Hematopoietic multipotent progenitor cell (in vitro differentiated cells): ENCODE data around the gene GINS1. TPM values are rescaled to one million over a fixed set of nuclear protein-coding genes. Genes with fewer than 3 reads are reported as not detected.

Source experiments
- DNase-seq, 3 donors: peaks; one replicate each; pipeline ENCODE4 v3.0.0-alpha.2; 2011 to 2015; ENCODE audit warnings: low read depth in 2 of 3, low spot score in 2 of 3
- total RNA-seq: library from RNA; depleted of rRNA; stranded (reverse); fragments of >200 nt; gene quantifications from one replicate; pipeline ENCODE4 v1.2.3, GENCODE V29; 2012

GINS1 gene
- total RNA-seq, 1 donor, result 3.2 TPM

DNA sequence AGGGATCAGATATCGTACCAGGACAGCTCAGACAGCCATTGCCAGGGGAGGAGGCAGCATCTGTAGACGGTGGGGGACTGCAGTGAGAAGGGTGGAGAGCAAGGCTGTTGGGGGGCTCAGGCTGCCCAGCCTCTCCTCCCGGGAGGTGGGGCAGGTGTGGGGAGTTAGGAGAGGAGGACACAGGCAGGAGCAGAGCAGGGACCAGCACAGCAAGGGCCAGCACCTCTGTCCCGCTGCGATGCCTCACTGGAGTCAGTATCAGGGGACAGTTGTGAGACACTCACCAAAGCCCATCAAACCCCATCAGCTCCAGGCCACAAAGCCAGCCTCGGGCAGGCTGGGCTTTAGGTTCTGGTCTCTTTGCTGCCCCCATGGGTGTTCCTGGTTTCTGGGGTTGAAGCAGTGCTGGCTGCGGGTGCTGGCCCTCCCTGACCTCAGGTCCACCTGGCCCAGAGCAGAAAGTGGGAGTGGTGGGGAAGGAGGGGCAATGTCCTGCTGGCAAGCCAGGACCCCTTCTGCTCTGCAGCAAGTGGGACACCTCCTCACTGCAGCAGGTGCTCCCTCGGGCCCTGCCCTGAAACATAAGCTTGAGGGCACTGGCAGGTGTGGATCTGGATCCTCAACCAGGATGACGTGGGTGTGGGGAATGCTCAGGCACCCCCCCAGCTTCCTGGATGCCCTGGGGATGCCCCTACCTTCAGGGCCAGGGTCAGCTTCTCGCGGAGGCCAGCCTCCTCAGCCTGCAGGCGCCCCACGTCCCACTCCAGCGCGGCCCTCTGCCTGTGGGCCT, 83.4 kb downstream of the GINS1 start:
- DNase-seq, result no peak

DNA sequence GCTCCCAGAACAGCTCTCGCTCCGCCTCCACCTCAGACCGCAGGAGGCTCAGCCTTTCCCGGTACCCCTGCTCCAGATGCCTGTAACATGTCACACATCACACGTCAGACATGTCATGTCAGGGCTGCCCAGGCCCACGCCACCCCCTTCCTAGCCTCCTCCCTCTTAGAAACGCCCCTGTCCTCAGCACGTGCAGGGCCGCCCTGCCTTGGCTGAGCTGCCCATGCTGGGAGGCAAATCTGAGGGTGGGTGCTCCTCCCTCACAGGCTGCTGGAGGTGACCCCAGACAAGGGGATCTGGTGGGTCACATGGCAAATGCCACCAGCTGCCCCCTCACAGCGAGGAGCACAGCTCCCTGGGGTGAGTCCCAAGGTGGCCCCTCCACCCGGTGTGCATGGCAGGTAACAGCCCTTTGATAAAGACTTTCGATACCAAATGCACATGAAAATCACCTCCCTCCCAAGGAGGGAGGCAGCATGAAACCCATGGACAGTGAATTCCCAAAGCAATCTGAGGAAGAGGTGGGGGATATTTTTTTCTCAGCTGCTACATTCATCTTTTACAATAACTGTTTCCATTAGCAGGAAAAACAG, 84.1 kb downstream of the GINS1 start:
- no peak for DNase-seq

DNA sequence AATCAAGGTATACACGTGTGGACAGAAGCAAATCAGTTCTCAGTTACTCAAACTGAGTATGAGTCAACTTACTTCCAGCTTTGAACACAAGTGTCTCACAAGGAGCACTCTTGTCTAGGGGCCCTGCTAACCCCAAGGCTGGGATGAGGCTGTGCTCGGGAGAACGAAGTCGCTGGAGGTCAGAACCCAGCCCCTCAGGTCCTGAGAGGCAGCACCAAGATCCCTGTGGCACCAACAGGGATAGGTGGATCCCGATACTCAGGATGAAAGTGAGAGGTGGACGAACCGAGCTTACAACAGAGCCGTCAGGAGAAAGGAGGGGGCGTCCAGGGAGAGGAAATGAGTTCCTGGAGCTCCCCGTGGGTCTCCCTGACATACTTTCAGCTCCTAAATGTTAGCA, 85.7 kb downstream of the GINS1 start:
- DNase-seq, result no peak

DNA sequence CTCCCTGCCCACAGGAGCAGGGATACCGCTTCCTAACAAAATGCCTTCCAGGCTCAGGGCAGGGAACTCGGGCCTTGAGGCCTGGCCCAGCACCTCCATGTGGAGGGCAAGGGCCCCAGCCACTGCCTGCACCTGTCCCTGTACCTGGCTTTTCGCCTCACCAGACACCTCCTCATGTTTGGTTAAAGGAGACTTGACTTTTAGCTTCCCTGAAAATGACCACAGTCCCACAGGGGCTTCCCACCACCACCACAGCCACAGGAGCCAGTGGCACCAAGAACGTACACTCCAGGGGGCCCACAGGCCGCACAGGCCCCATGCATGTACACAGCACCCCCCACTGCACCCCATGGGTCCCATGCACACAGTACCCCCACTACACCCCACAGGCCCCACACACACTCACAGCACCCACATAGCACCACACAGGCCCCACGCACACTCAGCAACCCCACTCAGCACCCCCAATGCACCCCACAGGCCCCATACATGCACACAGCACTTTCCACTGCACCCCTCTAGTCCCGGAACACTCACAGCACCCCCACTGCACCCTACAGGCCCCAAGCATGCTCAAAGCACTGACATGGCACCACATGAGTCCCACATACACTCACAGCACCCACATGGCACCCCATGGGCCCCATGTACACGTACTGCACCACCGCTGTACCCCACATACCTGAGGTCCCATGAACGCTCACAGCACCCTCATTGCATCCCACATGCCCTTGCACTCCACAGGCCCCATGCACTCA, 86.5 kb downstream of the GINS1 start:
- no peak for DNase-seq

DNA sequence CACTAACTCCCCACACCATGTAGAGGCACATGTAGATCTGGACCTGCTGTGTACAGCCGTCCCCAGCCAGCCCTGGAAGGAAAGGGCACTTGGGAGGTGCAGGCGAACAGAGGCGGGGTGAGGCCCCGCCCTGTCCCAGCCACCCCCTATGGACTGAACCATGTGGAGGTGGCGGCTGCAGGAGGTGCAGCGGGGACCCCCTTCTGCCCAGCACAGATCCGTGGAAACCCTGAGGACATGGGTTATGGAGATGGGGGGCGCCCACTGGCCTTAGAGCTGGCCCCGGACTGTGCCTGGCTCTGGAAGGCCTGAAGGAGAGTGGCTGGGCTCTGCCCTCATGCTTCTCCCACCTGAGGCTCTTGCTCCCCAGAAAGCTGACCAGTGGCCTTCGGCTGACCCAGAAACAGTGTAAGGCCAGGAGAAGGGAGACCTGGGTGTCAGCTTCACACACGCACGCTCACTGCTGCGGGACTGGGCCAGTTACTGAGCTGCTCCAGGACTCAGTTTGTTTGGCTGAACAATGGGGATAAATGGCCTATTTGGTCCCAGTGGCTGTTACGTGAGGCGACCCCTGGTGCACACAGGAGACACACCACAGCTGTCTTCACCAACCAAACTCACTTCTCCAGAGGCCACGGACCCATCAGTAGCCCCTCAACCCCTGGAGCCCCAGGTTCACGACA, 87.2 kb downstream of the GINS1 start:
- no peak for DNase-seq

DNA sequence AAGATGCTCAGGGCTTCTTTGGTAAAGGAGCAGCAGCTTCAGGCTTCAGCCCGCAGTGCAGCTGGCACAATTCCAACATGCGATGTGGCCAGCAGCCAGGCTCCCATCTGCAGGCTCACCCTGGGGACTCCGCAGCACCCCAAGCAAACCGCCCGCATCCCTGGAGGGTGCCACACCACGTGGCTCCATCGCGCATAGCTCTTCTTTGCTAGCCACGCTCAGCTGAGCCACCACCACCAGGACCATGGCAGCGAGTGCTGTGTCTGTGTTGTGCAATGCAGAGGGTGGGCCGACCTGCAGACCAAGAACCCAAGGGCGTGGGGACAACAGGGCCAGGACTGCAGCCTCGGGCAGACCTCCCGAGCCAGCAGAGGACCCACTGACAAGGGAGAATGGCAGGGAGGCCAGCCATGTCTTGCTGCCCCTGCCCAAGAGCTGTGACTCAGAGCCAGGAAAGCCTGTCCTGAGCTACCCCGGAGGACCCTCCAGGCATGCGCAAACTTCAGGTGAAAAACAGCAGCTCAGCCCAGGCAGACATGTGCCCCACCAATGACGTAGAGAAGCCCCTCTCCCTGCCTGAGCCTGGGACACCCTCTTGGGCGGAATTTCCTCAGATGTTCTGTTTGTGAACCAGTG, 87.8 kb downstream of the GINS1 start:
- DNase-seq, result no peak

DNA sequence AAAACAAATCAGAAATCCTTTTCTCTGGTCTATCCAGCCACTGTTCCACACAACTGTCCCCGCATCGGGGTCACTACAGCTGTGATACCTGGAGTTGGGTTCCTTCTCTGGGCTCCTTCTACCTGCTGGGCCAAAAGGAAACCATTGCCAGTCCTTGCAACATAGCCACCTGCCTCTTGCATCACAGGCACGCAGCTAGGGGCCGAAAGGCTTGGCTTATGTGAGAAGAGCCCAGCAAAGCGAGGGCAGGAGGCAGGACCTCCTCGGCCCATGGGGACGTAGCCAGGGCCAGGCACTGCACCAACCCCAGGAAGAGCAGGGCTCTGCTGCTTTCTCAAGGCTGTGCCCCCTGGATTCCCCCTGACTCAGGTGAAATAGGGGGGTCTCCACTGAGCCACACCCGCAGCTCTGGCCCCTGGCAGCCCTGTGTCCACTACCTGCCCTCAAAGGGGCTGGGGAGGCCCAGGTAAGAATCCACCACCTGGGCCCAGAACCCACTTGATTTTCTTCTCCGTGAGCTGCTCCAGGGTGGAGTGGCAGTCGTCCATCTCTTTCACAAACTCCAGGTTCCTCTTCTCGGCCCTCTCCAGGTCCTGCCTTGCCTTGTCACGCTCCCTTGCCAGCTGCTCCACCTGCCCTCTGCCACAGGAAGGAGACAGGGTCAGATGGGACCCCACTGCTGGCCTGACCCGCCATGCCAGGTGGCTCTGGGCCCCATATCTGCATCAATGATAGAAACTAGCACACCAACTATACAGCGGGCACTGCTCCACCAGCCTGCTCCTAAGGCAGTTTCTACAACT, 88.9 kb downstream of the GINS1 start:
- no peak for DNase-seq

DNA sequence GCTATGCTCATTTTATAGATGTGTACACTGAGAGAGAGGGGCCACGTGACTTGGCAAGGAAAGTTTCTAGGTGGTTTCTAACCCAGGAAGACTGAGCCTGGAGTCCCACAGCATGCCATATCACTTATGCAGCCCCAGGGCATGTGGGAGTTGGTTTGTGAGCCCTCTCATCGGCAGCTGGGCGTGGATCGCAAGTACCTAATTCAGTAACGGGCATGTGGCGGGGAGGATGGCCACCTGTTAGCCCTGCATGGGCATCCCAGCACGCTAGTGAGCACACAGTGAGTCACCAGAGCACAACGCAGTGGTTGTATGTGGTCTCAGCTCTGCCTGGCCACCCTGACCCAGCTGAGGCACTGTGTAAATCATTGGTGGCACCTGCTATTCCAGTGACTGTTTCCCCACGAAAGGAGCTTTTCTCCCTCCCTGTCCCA, 89.5 kb downstream of the GINS1 start:
- DNase-seq, result no peak

DNA sequence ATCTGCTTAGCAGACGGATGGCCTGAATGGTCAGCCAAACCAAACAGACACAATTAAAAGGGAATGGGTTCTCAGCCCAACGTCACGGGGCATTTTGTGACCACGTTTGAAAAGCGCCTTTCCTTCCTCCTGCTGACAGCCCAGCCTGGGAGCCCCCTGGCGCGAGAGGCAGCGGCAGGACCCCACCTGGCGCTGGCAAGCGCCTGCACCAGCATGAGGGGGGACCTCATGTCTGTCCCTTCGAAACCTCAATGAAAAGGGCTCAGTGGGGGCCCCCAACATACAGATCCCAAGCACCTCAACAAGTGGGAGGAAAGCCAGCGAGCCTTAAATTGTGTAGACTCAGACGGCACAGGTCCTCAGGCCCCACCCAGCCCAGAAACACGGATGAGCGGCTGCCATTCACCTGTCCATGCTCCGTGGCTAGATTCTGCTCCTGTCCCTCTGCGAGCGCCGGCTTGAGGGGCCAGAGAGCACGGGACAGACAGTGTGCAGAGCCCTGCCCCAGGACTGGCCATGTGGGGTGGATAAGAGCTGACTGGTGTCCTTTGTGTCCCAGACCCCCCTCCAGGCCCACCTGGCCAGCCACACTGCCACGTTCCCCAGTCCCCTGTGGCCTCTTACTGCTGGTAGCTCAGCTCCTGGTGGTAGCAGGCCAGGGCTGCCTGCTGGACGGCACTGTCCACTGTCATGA, 90.3 kb downstream of the GINS1 start:
- DNase-seq, result no peak

Other genes with a start within 250 kb of the GINS1 start
- 43.6 TPM for gene ENTPD6, start 212.0 kb upstream of the GINS1 start, total RNA-seq
- gene PYGB, start 159.6 kb upstream of the GINS1 start, total RNA-seq, result 31.5 TPM
- gene ABHD12, start 16.8 kb upstream of the GINS1 start, total RNA-seq, result 20.2 TPM
- gene NINL, start 177.9 kb downstream of the GINS1 start, total RNA-seq, result under 0.01 TPM
- 1.9 TPM for gene NANP, start 216.3 kb downstream of the GINS1 start, total RNA-seq